Heart right ventricle (tissue), 16 donors: Measurements from ENCODE around the gene LDLR. TPM values are rescaled to one million over a fixed set of nuclear protein-coding genes. Genes with fewer than 3 reads are reported as not detected.

Experiments
- ATAC-seq, 8 donors: fragments of 200-7000 bp; cut with Tn5 transposase; one replicate each; pipeline ENCODE4 v1.9.1; 2020; ENCODE audit warnings: mild to moderate bottlenecking in 8 of 8, moderate library complexity in 8 of 8, moderate number of reproducible peaks in 1 of 8
- DNase-seq, 2 donors: peaks; one replicate each; pipeline ENCODE4 v3.0.0-alpha.2; 2020
- H3K27ac ChIP-seq, 10 donors: fragments of 200-600 bp; sonication (generic) in 2 of 10; one replicate each; pipeline versions ENCODE4 v1.5.0 to v1.8.0; 2020 to 2022; ENCODE audit warnings: mild to moderate bottlenecking in 3 of 10
- H3K27me3 ChIP-seq, 7 donors: fragments of 200-600 bp; one replicate each; pipeline ENCODE4 v1.8.0; 2021 to 2022; ENCODE audit warnings: mild to moderate bottlenecking in 2 of 7
- H3K36me3 ChIP-seq, 9 donors: fragments of 200-600 bp; sonication (generic) in 1 of 9; one replicate each; pipeline versions ENCODE4 v1.5.0 to v1.8.0; 2020 to 2022; ENCODE audit warnings: mild to moderate bottlenecking in 2 of 9
- H3K4me1 ChIP-seq, 9 donors: fragments of 200-600 bp; sonication (generic) in 1 of 9; one replicate each; pipeline versions ENCODE4 v1.5.0 to v1.8.0; 2020 to 2022; ENCODE audit warnings: mild to moderate bottlenecking in 4 of 9
- H3K4me3 ChIP-seq, 10 donors: fragments of 200-600 bp; sonication (generic) in 2 of 10; one replicate each; pipeline versions ENCODE4 v1.5.0 to v1.8.0; 2020 to 2022; ENCODE audit warnings: mild to moderate bottlenecking in 7 of 10, moderate library complexity in 2 of 10
- H3K9me3 ChIP-seq, 11 donors: fragments of 200-600 bp in 10 of 11; sonication (generic) in 2 of 11; one replicate each; pipeline versions ENCODE4 v1.5.0 to v1.8.0; 2013 to 2022; ENCODE audit warnings: mild to moderate bottlenecking in 2 of 11, control low read depth in 1 of 11, moderate library complexity in 1 of 11
- WGBS, 2 donors: extraction: QIAGEN DNeasy Blood & Tissue Kit; methylation state at CpG; one replicate each; pipeline ENCODE4 v1.1.7; 2013; ENCODE audit warnings: inconsistent platforms in 1 of 2; 5-methylcytosine and 5-hydroxymethylcytosine counted together
- intact Hi-C, 10 donors: fragments of 100-400 bp; cut with DNase I; formaldehyde crosslinking; loops; one replicate each; pipeline versions ENCODE4 v1.11.1 to v1.14.2; 2022
- polyA plus RNA-seq, 2 donors: library from polyadenylated mRNA; stranded (reverse); fragments of 200-250 nt; gene quantifications; one replicate each; pipeline ENCODE4 v1.2.3, GENCODE V29; 2013
- total RNA-seq, 10 donors: library from RNA; stranded (reverse); fragmentation: NEBNext Ultra II Directional in 3 of 10; extraction: Animal tissue kit (Norgen Biotek cat#: 25700) in 3 of 10; gene quantifications; one replicate each; pipeline versions ENCODE4 v1.2.1 to v1.2.4, GENCODE V29; 2021 to 2023
- TF ChIP-seq, protein P1 (sequence below), 9 donors: fragments of 200-600 bp; sonication (generic) in 2 of 9; IDR thresholded peaks; one replicate each; pipeline versions ENCODE4 v1.5.0 to v1.8.0; 2021 to 2022; ENCODE audit warnings: antibody characterized with exemption in 9 of 9, mild to moderate bottlenecking in 5 of 9, moderate library complexity in 1 of 9
- donor health status: Arrhythmogenic right ventricular cardiomyopathy.
- donor health status: ischemic (EF 13 %, LVEDD 7.1; RV severe dilation, severe dysfunction).
- donor health status: healthy with polysubstance abuse.
- donor health status: DM: no; HTN: yes; CAD: no.
- donor health status: DM: no; HTN: no; CAD: no.
- donor health status: ischemic (EF 25% LVEDD 6.9; RV normal size, moderate dysfunction).
- donor health status: ischemic (EF 25% LVEDD 5.7; RV mildly dilated, moderate dysfunction).
- donor health status: healthy.
- donor health status: DM: yes; HTN: yes; CAD: no.
- donor health status: Ischemic cardiomyopathy.
- donor health status: ischemic (EF 35%, LVEDD 5.7; RV mildly dilated, moderate dysfunction).
- donor health status: nonischemic (EF 11% LVEDD 7.7; RV severe dilation, severe dysfunction).
- donor health status: DM: yes; HTN: yes; CAD: no.
- donor health status: PGD.
- donor health status: ischemic (EF 29% LVEDD 5.4; RV normal size, mild dysfunction).
- donor health status: nonischemic (EF 23%, LVEDD 6.1; RV moderate dilation, normal function).

Gene LDLR
- total and polyA plus RNA-seq, 12 donors, result 4.5 to 76.1 (median 16.4) TPM

DNA sequence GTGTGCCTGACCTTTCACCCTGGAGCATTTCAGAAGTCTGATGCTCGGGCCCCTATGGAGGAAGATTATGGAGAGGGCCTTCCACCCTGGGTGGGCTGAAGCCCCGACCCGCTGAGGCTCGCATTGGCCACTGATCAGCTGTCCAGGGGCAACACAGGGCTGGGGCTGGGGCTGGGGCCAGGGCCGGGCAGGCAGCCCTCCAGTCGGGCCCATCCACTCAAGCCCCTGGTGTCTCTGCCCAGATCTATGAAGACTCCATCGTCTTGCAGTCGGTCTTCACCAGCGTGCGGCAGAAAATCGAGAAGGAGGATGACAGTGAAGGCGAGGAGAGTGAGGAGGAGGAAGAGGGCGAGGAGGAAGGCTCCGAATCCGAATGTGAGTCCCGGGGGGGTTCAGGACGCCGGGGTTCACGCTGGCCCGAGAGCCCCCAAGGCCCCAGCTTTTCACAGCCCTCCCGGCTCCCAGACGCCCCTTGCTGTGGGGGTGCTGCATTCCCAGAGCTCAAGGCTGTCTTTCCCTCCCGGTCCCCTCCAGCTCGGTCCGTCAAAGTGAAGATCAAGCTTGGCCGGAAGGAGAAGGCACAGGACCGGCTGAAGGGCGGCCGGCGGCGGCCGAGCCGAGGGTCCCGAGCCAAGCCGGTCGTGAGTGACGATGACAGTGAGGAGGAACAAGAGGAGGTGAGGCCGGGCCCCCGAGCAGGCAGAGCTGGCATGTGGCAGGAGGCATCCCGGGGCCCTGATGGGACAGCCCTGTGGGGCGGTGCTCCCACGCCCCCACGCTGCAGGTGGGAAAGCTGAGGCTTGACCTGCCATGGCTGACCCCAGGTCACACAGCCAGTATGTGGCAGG is 29.5 kb upstream of the LDLR start:
- H3K27ac ChIP-seq, result no peak overlapping the region
- H3K27me3 ChIP-seq, result no peaks in the 10 kb centered on the region
- DNase-seq, result no peak
- TF ChIP-seq, protein P1, sequence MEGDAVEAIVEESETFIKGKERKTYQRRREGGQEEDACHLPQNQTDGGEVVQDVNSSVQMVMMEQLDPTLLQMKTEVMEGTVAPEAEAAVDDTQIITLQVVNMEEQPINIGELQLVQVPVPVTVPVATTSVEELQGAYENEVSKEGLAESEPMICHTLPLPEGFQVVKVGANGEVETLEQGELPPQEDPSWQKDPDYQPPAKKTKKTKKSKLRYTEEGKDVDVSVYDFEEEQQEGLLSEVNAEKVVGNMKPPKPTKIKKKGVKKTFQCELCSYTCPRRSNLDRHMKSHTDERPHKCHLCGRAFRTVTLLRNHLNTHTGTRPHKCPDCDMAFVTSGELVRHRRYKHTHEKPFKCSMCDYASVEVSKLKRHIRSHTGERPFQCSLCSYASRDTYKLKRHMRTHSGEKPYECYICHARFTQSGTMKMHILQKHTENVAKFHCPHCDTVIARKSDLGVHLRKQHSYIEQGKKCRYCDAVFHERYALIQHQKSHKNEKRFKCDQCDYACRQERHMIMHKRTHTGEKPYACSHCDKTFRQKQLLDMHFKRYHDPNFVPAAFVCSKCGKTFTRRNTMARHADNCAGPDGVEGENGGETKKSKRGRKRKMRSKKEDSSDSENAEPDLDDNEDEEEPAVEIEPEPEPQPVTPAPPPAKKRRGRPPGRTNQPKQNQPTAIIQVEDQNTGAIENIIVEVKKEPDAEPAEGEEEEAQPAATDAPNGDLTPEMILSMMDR (IDR thresholded peaks at IDR 0.05), result no peak
- WGBS, 2 donors, result 95% methylated on average over 43 of the region's 43 CpGs
- ATAC-seq, result peak in 1 of 8 donors; percentile 24
- H3K36me3 ChIP-seq, result peaks cover 0 to 93% (median 25%) of the 10 kb centered on the region in 9 donors
- intact Hi-C loops, result no loop called here
- no peaks in the 10 kb centered on the region for H3K4me1 ChIP-seq
- H3K4me3 ChIP-seq, result no peak overlapping the region
- no peaks in the 10 kb centered on the region for H3K9me3 ChIP-seq

DNA sequence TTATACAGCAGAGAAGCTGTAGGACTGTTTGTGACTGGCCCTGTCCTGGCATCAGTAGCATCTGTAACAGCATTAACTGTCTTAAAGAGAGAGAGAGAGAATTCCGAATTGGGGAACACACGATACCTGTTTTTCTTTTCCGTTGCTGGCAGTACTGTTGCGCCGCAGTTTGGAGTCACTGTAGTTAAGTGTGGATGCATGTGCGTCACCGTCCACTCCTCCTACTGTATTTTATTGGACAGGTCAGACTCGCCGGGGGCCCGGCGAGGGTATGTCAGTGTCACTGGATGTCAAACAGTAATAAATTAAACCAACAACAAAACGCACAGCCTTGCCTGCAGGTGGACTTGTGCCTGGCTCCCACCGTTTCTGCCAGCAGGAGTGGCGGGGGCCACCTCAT is 27.3 kb upstream of the LDLR start:
- Histone ChIP-seq H3K9me3 (no peaks in the 10 kb centered on the region), H3K4me1 (no peaks in the 10 kb centered on the region), H3K27me3 (no peaks in the 10 kb centered on the region), H3K36me3 (peaks cover 0 to 86% (median 17%) of the 10 kb centered on the region in 9 donors), H3K4me3 (no peak overlapping the region), H3K27ac (no peak overlapping the region)
- TF ChIP-seq, protein P1 (IDR thresholded peaks at IDR 0.05), result no peak
- no peak for ATAC-seq
- no peak for DNase-seq
- intact Hi-C loops, result no loop called here
- 93 to 95% methylated on average over 14 of the region's 14 CpGs for WGBS, 2 donors

DNA sequence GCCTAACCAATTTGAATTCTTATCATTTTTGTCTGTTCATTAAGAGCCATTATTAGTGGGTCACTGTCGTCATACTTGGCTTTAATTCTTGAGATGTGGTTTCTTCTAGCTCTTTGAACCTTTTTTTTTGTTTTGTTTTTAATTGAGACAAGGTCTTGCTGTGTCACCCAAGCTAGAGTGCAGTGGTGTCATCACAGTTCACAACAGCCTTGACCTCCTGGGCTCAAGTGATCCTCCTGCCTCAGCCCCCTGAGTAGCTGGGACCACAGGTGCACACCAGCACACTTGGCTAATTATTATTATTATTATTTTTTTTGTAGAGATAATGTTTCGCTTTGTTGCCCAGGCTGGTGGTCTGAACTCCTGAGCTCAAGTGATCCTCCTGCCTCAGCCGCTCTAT is 25.8 kb upstream of the LDLR start:
- Histone ChIP-seq H3K9me3 (peaks cover 0 to 5% (median 0%) of the 10 kb centered on the region in 11 donors), H3K36me3 (peaks cover 0 to 81% (median 17%) of the 10 kb centered on the region in 9 donors), H3K4me1 (no peaks in the 10 kb centered on the region), H3K27me3 (no peaks in the 10 kb centered on the region), H3K4me3 (no peak overlapping the region), H3K27ac (no peak overlapping the region)
- DNase-seq (no peak), ATAC-seq (no peak)
- TF ChIP-seq, protein P1 (IDR thresholded peaks at IDR 0.05), result no peak
- intact Hi-C loops, result no loop called here
- WGBS, 2 donors, result 91 to 92% methylated on average over 3 of the region's 3 CpGs

DNA sequence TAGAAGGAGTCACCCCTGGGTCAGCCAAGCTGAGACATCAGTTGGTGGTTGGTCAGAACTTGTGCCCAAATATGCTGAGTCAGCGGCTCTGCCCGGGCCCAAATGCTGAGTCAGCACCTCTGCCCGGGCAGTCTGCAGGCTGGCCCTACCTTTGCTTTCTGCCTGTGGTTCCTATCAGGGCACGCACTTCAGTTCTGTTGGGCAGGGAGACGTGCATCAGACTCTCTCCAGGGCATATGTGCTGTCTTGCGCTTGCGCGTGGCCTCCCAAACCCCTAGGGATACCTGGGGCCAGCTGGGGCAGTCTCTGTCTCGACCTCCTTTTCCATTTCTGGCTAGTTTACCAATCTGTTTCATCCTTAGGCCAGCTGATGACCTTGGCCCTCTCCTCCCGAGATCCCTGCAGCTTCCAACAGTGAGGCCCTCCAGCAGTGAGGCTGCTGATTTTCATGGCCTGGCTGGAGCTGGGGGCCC is 24.4 kb upstream of the LDLR start:
- H3K36me3 ChIP-seq, result peaks cover 0 to 67% (median 15%) of the 10 kb centered on the region in 9 donors
- ATAC-seq, result peak in 2 of 8 donors; percentile 14 to 24
- no peak for DNase-seq
- TF ChIP-seq, protein P1 (IDR thresholded peaks at IDR 0.05), result no peak
- H3K27ac ChIP-seq, result no peak overlapping the region
- WGBS, 2 donors, result 85 to 90% methylated on average over 10 of the region's 10 CpGs
- intact Hi-C loops, result no loop called here
- H3K9me3 ChIP-seq, result peaks cover 0 to 5% (median 0%) of the 10 kb centered on the region in 11 donors
- no peak overlapping the region for H3K4me3 ChIP-seq
- H3K27me3 ChIP-seq, result no peaks in the 10 kb centered on the region
- peaks cover 0 to 6% (median 0%) of the 10 kb centered on the region in 9 donors for H3K4me1 ChIP-seq
